Mesenchymal stem cell (in vitro differentiated cells and primary cell): ENCODE measurements around the gene ZNF747.
"Not testable (repeated sequence)": the region's sequence is repeated elsewhere in the genome, so short reads cannot be mapped to it uniquely, and the experiment has no call there.

Source experiments
- DNase-seq: peaks from one replicate; pipeline ENCODE4 v3.0.0-alpha.2; 2013
- H2AFZ ChIP-seq: one replicate; pipeline ENCODE4 v1.6.1; 2013; ENCODE audit warnings: low read depth, mild to moderate bottlenecking, control low read depth, inconsistent platforms, low read length, moderate library complexity
- H2AK5ac ChIP-seq: 2 replicates; pipeline ENCODE4 v1.6.1; 2013; ENCODE audit warnings: low read length, moderate library complexity, mild to moderate bottlenecking, inconsistent platforms; ENCODE audit not compliant: severe bottlenecking
- H2BK120ac ChIP-seq: one replicate; pipeline ENCODE4 v1.6.1; 2013; ENCODE audit warnings: low read depth, mild to moderate bottlenecking, inconsistent platforms, low read length, moderate library complexity
- H2BK12ac ChIP-seq, 2 experiments: one replicate each; pipeline ENCODE4 v1.6.1; 2013; ENCODE audit warnings: inconsistent platforms in 2 of 2, low read length in 2 of 2, mild to moderate bottlenecking in 2 of 2, moderate library complexity in 2 of 2, control low read depth in 1 of 2
- H2BK15ac ChIP-seq: one replicate; pipeline ENCODE4 v1.6.1; 2013; ENCODE audit warnings: mild to moderate bottlenecking, low read depth, inconsistent platforms; ENCODE audit not compliant: poor library complexity, severe bottlenecking
- H2BK5ac ChIP-seq: 2 replicates; pipeline ENCODE4 v1.6.1; 2013; ENCODE audit warnings: low read depth, mild to moderate bottlenecking, low read length, control low read depth, inconsistent platforms; ENCODE audit not compliant: poor library complexity, severe bottlenecking
- H3K14ac ChIP-seq, 2 experiments: one replicate each; pipeline ENCODE4 v1.6.1; 2013; ENCODE audit warnings: inconsistent platforms in 2 of 2, low read length in 2 of 2, control low read depth in 1 of 2, mild to moderate bottlenecking in 1 of 2, moderate library complexity in 1 of 2
- H3K18ac ChIP-seq, 2 experiments: one replicate each; pipeline ENCODE4 v1.6.1; 2013; ENCODE audit warnings: inconsistent platforms in 2 of 2, low read length in 2 of 2, control low read depth in 1 of 2, low read depth in 1 of 2, mild to moderate bottlenecking in 1 of 2
- H3K23ac ChIP-seq, 2 experiments: one replicate each; pipeline ENCODE4 v1.6.1; 2013; ENCODE audit warnings: inconsistent platforms in 2 of 2, low read length in 2 of 2, mild to moderate bottlenecking in 2 of 2, moderate library complexity in 2 of 2, control low read depth in 1 of 2
- H3K27ac ChIP-seq: 2 replicates; pipeline ENCODE4 v1.5.1; 2013; ENCODE audit warnings: mild to moderate bottlenecking, moderate library complexity, low read length, control low read depth, inconsistent platforms; ENCODE audit not compliant: poor library complexity, severe bottlenecking
- H3K27me3 ChIP-seq, 2 experiments: 2 replicates each; pipeline versions ENCODE4 v1.6.1 to v1.7.0; 2013; ENCODE audit warnings: low read length in 2 of 2, mild to moderate bottlenecking in 2 of 2, moderate library complexity in 2 of 2, control low read depth in 1 of 2, inconsistent platforms in 1 of 2; ENCODE audit not compliant: control insufficient read depth in 1 of 2, insufficient read depth in 1 of 2
- H3K36me3 ChIP-seq, 2 experiments: 2 replicates each; pipeline versions ENCODE4 v1.6.1 to v1.7.0; 2013; ENCODE audit warnings: low read length in 2 of 2, control low read depth in 1 of 2, inconsistent platforms in 1 of 2, low read depth in 1 of 2, mild to moderate bottlenecking in 1 of 2; ENCODE audit not compliant: insufficient read depth in 2 of 2, control insufficient read depth in 1 of 2
- H3K4ac ChIP-seq, 2 experiments: one replicate each; pipeline ENCODE4 v1.6.1; 2013; ENCODE audit warnings: inconsistent platforms in 2 of 2, low read length in 2 of 2, mild to moderate bottlenecking in 2 of 2, moderate library complexity in 2 of 2, control low read depth in 1 of 2, low read depth in 1 of 2
- H3K4me1 ChIP-seq: 2 replicates; pipeline ENCODE4 v1.6.1; 2013; ENCODE audit warnings: low read depth, low read length, control low read depth; ENCODE audit not compliant: control insufficient read depth, insufficient read depth
- H3K4me2 ChIP-seq: 2 replicates; pipeline ENCODE4 v1.6.1; 2013; ENCODE audit warnings: low read length, mild to moderate bottlenecking, inconsistent platforms; ENCODE audit not compliant: poor library complexity, severe bottlenecking
- H3K4me3 ChIP-seq, 2 experiments: 2 replicates each; pipeline versions ENCODE4 v1.5.1 to v1.7.0; 2013; ENCODE audit warnings: low read length in 2 of 2, mild to moderate bottlenecking in 2 of 2, control low read depth in 1 of 2, low read depth in 1 of 2; ENCODE audit not compliant: insufficient read depth in 1 of 2
- H3K79me1 ChIP-seq: replicated peaks from 2 replicates; pipeline ENCODE4 v1.6.1; 2013; ENCODE audit warnings: mild to moderate bottlenecking, control low read depth, low read length, inconsistent platforms; ENCODE audit not compliant: poor library complexity, severe bottlenecking
- H3K9ac ChIP-seq: 2 replicates; pipeline ENCODE4 v1.7.0; 2013; ENCODE audit warnings: mild to moderate bottlenecking, low read length, moderate library complexity
- H3K9me3 ChIP-seq: 2 replicates; pipeline ENCODE4 v1.7.0; 2013; ENCODE audit warnings: mild to moderate bottlenecking, low read length; ENCODE audit not compliant: control insufficient read depth
- H4K8ac ChIP-seq: one replicate; pipeline ENCODE4 v1.6.1; 2013; ENCODE audit warnings: inconsistent platforms, mild to moderate bottlenecking, low read length, moderate library complexity
- H4K91ac ChIP-seq: one replicate; pipeline ENCODE4 v1.6.1; 2013; ENCODE audit warnings: mild to moderate bottlenecking, low read length, inconsistent platforms
- WGBS: methylation state at CpG from one replicate; pipeline ENCODE4 v1.1.7; 2013; ENCODE audit warnings: mixed read lengths; 5-methylcytosine and 5-hydroxymethylcytosine counted together

ZNF747 gene

GRCh38 chr16:30543067-30543466 lies 8.4 kb upstream of the ZNF747 start:
- H3K36me3 ChIP-seq: no peaks in the 10 kb centered on the region
- no peak overlapping the region for H3K27ac ChIP-seq
- no peak overlapping the region for H4K8ac ChIP-seq
- no peak overlapping the region for H3K4me2 ChIP-seq
- H3K79me1 ChIP-seq: no peaks in the 10 kb centered on the region
- no peak overlapping the region for H3K4me3 ChIP-seq
- no peak overlapping the region for H3K14ac ChIP-seq
- H3K18ac ChIP-seq: no peak overlapping the region
- no peak overlapping the region for H2BK5ac ChIP-seq
- H3K23ac ChIP-seq: no peak overlapping the region
- no peak overlapping the region for H2AK5ac ChIP-seq
- peaks cover 6% of the 10 kb centered on the region for H3K4me1 ChIP-seq
- H2BK15ac ChIP-seq: no peak overlapping the region
- H2BK120ac ChIP-seq: no peak overlapping the region
- no peaks in the 10 kb centered on the region for H3K27me3 ChIP-seq
- no peak overlapping the region for H3K4ac ChIP-seq
- peak overlapping the region in 1 of 2 experiments; percentile 38 for H2BK12ac ChIP-seq
- H3K9ac ChIP-seq: no peak overlapping the region
- no peak for DNase-seq
- H2AFZ ChIP-seq: no peak overlapping the region
- 91% methylated on average over 5 of the region's 5 CpGs for WGBS
- no peak overlapping the region for H4K91ac ChIP-seq
- no peaks in the 10 kb centered on the region for H3K9me3 ChIP-seq

GRCh38 chr16:30541502-30542329 lies 7.1 kb upstream of the ZNF747 start:
- Histone ChIP-seq H3K27me3 (no peaks in the 10 kb centered on the region), H3K27ac (peak overlapping the region; percentile 85), H3K9ac (peak overlapping the region; percentile 68), H3K18ac (peak overlapping the region in 1 of 2 experiments; percentile 80), H2BK12ac (peak overlapping the region in 1 of 2 experiments; percentile 94), H3K9me3 (no peaks in the 10 kb centered on the region), H3K4ac (peak overlapping the region in 1 of 2 experiments; percentile 61), H3K4me1 (peaks cover 6% of the 10 kb centered on the region), H3K4me3 (no peak overlapping the region), H2BK120ac (no peak overlapping the region), H3K36me3 (no peaks in the 10 kb centered on the region), H3K79me1 (no peaks in the 10 kb centered on the region), H2AFZ (peak overlapping the region; percentile 5), H2BK5ac (no peak overlapping the region), H4K8ac (peak overlapping the region; percentile 80), H2AK5ac (peak overlapping the region; percentile 68), H3K23ac (no peak overlapping the region), H3K4me2 (peak overlapping the region; percentile 49), H2BK15ac (no peak overlapping the region), H4K91ac (peak overlapping the region; percentile 6), H3K14ac (no peak overlapping the region)
- DNase-seq: peak; percentile 78
- WGBS: 31% methylated on average over 10 of the region's 10 CpGs

GRCh38 chr16:30540916-30541464 lies 6.3 kb upstream of the ZNF747 start:
- not testable (repeated sequence) for H3K9me3 ChIP-seq, H3K4me3 ChIP-seq, H3K18ac ChIP-seq, H4K91ac ChIP-seq, H3K14ac ChIP-seq, H3K4ac ChIP-seq, H3K23ac ChIP-seq, H2BK120ac ChIP-seq, H4K8ac ChIP-seq, H2BK15ac ChIP-seq, H2BK12ac ChIP-seq, H3K4me2 ChIP-seq, DNase-seq, H2BK5ac ChIP-seq, H2AFZ ChIP-seq, H3K4me1 ChIP-seq, H3K27me3 ChIP-seq, H3K36me3 ChIP-seq, H3K79me1 ChIP-seq
- peak overlapping the region; percentile 68 for H3K9ac ChIP-seq
- 81% methylated on average over 9 of the region's 9 CpGs for WGBS
- H2AK5ac ChIP-seq: peak overlapping the region; percentile 62
- H3K27ac ChIP-seq: peak overlapping the region; percentile 85

GRCh38 chr16:30539986-30540526 lies 5.4 kb upstream of the ZNF747 start:
- H4K8ac ChIP-seq, H3K14ac ChIP-seq, H4K91ac ChIP-seq, H3K27ac ChIP-seq, H3K18ac ChIP-seq, H2AFZ ChIP-seq, DNase-seq, H3K9ac ChIP-seq, H3K79me1 ChIP-seq, H3K27me3 ChIP-seq, H3K4ac ChIP-seq, H3K9me3 ChIP-seq, H3K4me2 ChIP-seq, H3K23ac ChIP-seq, H3K4me3 ChIP-seq, H2BK12ac ChIP-seq, H2BK5ac ChIP-seq, H2BK120ac ChIP-seq, H3K36me3 ChIP-seq: not testable (repeated sequence)
- 96% methylated on average over 13 of the region's 13 CpGs for WGBS
- peaks cover 12% of the 10 kb centered on the region for H3K4me1 ChIP-seq
- H2AK5ac ChIP-seq: peak overlapping the region; percentile 67
- H2BK15ac ChIP-seq: peak overlapping the region; percentile 28
